Nephron (organoid): Measurements from ENCODE around the gene SCMH1.

ENCODE experiments used
- H3K27ac Mint-ChIP-seq, 3 experiments: 2 replicates each; pipeline ENCODE4 v1.8.0; 2020; ENCODE audit warnings: mixed read lengths in 3 of 3, mild to moderate bottlenecking in 2 of 3, moderate library complexity in 1 of 3
- H3K27me3 Mint-ChIP-seq: 2 replicates; pipeline ENCODE4 v1.8.0; 2021; ENCODE audit warnings: low read depth, mild to moderate bottlenecking, moderate library complexity, mixed read lengths
- H3K36me3 Mint-ChIP-seq: 2 replicates; pipeline ENCODE4 v1.8.0; 2020; ENCODE audit warnings: low read depth, mixed read lengths
- H3K4me1 Mint-ChIP-seq: 2 replicates; pipeline ENCODE4 v1.8.0; 2020; ENCODE audit warnings: mixed read lengths
- H3K4me3 Mint-ChIP-seq, 3 experiments: 2 replicates each; pipeline ENCODE4 v1.8.0; 2020; ENCODE audit warnings: mild to moderate bottlenecking in 3 of 3, mixed read lengths in 3 of 3, moderate library complexity in 2 of 3
- H3K9me3 Mint-ChIP-seq: 2 replicates; pipeline ENCODE4 v1.8.0; 2020; ENCODE audit warnings: mixed read lengths
- TF ChIP-seq, protein P1 (sequence below), 3 experiments: fragments of 200-600 bp; sonication (generic); IDR thresholded peaks; one replicate each; pipeline ENCODE4 v1.5.0; 2021; ENCODE audit warnings: antibody characterized with exemption in 3 of 3; ENCODE audit not compliant: unreplicated experiment in 3 of 3

The SCMH1 gene

DNA sequence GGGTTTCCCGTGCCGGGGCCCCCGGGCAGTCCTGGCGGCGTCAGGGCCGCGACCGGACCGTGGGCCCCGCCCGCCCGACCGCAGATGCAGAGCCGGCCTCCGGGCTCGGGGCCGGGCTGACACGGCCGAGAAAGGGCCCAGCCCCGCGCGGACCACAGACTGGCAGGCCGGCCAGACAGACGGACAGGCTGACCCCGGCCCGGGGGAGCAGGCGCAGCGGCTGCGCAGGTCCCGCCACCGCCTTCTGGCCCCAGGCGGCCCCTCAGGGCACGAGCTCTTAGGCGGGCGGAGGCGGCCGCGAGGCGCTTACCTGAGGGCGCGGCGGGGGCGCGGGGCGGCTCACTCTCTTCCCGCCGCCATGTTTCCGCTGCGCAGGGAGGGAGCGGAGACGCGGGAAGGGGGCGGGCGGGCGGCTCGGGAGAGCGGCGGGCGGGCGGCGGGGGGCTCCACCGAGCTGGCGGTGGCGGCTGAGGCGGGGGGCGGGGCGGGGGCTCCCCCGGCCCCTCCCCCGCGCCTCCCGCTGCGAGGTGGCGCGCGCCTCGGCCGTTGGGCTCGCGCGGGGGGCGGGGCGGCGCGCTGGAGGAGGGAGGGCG lies at the start of gene SCMH1:
TSS of gene SCMH1 (minus strand) at position 558 of the 593 bp plus-strand sequence. CDS start 56,173 bp downstream, outside the sequence.
- Mint-ChIP-seq H3K27ac (peak within 1 kb of the TSS; percentile 96 to 98 (median 96)), H3K27me3 (peaks cover 11% of the 10 kb centered on the region), H3K4me3 (peak within 1 kb of the TSS; percentile 86 to 97 (median 94)), H3K4me1 (peaks cover 24% of the 10 kb centered on the region), H3K9me3 (no peaks in the 10 kb centered on the region), H3K36me3 (no peaks in the 10 kb centered on the region)
- TF ChIP-seq, protein P1, sequence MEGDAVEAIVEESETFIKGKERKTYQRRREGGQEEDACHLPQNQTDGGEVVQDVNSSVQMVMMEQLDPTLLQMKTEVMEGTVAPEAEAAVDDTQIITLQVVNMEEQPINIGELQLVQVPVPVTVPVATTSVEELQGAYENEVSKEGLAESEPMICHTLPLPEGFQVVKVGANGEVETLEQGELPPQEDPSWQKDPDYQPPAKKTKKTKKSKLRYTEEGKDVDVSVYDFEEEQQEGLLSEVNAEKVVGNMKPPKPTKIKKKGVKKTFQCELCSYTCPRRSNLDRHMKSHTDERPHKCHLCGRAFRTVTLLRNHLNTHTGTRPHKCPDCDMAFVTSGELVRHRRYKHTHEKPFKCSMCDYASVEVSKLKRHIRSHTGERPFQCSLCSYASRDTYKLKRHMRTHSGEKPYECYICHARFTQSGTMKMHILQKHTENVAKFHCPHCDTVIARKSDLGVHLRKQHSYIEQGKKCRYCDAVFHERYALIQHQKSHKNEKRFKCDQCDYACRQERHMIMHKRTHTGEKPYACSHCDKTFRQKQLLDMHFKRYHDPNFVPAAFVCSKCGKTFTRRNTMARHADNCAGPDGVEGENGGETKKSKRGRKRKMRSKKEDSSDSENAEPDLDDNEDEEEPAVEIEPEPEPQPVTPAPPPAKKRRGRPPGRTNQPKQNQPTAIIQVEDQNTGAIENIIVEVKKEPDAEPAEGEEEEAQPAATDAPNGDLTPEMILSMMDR (IDR thresholded peaks at IDR 0.05; ENCODE audit: unreplicated experiment in 3 of 3), result no peak

DNA sequence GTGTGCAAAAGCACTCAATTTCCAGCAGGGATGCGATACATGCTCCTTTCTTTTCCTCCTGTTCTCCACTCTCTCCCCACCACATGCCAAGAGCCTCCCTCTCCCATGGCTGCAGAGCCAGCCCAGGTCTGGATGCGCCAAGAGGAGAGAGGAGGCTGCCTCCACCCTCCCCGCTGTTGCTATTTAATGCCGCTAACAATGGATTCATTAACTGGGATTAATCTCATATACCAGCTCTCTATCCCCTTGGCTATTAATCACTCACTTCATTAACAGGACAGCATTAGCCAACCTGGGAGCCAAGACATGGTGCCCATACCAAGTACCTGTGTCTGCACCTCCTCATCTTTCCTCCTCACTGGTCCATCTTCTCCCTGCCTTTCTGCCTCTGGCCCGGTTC lies 49.1 kb upstream of the SCMH1 start:
- Mint-ChIP-seq H3K9me3 (no peaks in the 10 kb centered on the region), H3K4me3 (no peak overlapping the region), H3K4me1 (no peaks in the 10 kb centered on the region), H3K27ac (no peak overlapping the region), H3K36me3 (no peaks in the 10 kb centered on the region), H3K27me3 (peaks cover 66% of the 10 kb centered on the region)
- TF ChIP-seq, protein P1 (IDR thresholded peaks at IDR 0.05; ENCODE audit: unreplicated experiment in 3 of 3), result no peak

DNA sequence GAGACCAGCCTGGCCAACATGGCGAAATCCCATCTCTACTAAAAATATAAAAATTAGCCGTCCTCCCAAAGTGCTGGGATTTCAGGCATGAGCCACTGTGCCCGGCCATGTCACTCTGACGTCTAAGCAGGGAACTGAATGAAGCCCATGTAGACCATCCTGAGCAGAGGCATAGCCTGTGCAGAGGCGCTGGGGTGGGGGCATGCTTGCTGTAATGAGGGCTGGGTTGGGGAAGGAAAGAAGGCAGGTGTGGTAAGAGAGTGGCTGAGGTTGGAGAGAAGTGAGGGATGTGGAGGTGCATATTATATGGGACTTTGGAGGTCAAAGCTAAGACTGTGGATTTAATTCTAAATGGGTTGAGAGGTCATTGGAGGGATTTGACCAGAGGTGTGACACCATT lies 47.1 kb upstream of the SCMH1 start:
- H3K36me3 Mint-ChIP-seq, result no peaks in the 10 kb centered on the region
- H3K27me3 Mint-ChIP-seq, result peaks cover 63% of the 10 kb centered on the region
- peaks cover 13% of the 10 kb centered on the region for H3K4me1 Mint-ChIP-seq
- no peak overlapping the region for H3K4me3 Mint-ChIP-seq
- H3K27ac Mint-ChIP-seq, result no peak overlapping the region
- no peaks in the 10 kb centered on the region for H3K9me3 Mint-ChIP-seq
- TF ChIP-seq, protein P1 (IDR thresholded peaks at IDR 0.05; ENCODE audit: unreplicated experiment in 3 of 3), result no peak

DNA sequence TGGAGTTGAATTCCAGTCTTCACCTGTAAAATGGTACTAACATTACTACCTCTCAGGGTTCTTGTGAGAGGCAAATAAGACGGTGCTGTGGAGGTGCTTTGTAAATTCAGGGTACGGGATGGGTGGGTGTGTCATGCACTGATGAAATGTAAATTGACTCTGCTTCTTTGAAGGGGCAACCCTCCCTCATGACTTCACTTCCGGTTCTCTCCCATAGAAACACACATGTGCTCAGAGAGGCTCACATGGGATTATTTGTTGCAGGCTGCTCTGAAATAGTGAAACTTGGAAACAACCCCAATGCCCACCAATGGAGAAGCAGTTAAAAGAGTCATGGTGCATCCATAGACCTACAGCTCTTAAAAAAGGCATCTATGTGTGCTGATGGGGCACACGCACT lies 44.9 kb upstream of the SCMH1 start:
- H3K27me3 Mint-ChIP-seq, result peaks cover 59% of the 10 kb centered on the region
- H3K4me1 Mint-ChIP-seq, result peaks cover 18% of the 10 kb centered on the region
- H3K36me3 Mint-ChIP-seq, result no peaks in the 10 kb centered on the region
- no peak overlapping the region for H3K27ac Mint-ChIP-seq
- no peak overlapping the region for H3K4me3 Mint-ChIP-seq
- no peaks in the 10 kb centered on the region for H3K9me3 Mint-ChIP-seq
- TF ChIP-seq, protein P1 (IDR thresholded peaks at IDR 0.05; ENCODE audit: unreplicated experiment in 3 of 3), result no peak

DNA sequence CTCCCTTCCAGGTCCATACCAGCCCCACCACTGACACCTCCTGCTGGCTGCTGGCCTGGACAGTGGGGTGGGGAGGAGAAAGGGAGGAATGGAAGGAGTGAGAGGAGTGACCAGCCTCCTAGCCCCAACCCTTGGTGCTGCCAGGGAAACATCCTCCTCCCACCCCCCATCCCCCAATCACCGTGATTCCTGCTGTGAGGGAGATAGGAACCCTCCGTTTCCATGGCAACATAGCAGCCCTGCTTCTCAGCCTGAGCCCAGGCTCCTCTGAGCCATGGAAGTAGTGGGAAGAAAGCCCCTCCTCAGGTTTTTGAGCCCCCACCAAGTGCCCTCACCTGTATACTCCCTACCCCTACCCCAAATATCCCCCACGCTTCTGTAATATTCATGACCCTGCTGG lies 44.4 kb upstream of the SCMH1 start:
- peaks cover 18% of the 10 kb centered on the region for H3K4me1 Mint-ChIP-seq
- no peak overlapping the region for H3K4me3 Mint-ChIP-seq
- TF ChIP-seq, protein P1 (IDR thresholded peaks at IDR 0.05; ENCODE audit: unreplicated experiment in 3 of 3), result no peak
- H3K9me3 Mint-ChIP-seq, result no peaks in the 10 kb centered on the region
- H3K27me3 Mint-ChIP-seq, result peaks cover 59% of the 10 kb centered on the region
- no peak overlapping the region for H3K27ac Mint-ChIP-seq
- no peaks in the 10 kb centered on the region for H3K36me3 Mint-ChIP-seq

DNA sequence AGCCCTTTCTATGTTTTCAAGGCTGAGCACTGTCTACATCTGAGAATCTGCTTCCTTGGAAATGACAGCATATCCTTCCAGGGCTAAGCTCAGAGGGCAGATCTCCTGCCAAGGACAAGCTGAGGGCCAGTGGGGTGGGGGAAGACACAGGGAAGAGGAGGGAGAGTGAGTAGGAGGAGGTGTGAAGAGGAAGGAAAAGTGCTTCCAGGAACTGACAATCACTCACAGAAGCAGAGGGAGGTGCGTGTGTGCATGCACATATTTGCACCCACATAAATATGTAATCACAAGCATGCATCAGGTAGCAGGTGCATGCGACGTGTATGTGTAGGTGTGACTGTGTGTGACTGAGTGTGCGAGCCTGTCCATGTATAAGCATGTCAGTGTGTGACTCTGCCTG lies 43.7 kb upstream of the SCMH1 start:
- TF ChIP-seq, protein P1 (IDR thresholded peaks at IDR 0.05; ENCODE audit: unreplicated experiment in 3 of 3), result no peak
- Mint-ChIP-seq H3K27ac (no peak overlapping the region), H3K4me3 (no peak overlapping the region), H3K27me3 (peaks cover 60% of the 10 kb centered on the region), H3K9me3 (no peaks in the 10 kb centered on the region), H3K4me1 (peaks cover 18% of the 10 kb centered on the region), H3K36me3 (no peaks in the 10 kb centered on the region)
